Measurements from ENCODE around the gene B3GALT5. TPM values are rescaled to one million over a fixed set of nuclear protein-coding genes. Genes with fewer than 3 reads are reported as not detected.

The B3GALT5 gene
- polyA plus RNA-seq, 2 of the 4 experiments (the other 2 are of a cell fraction) = 0.39 to 0.52 TPM

GRCh38 chr21:39587376-39587775 lies 25.4 kb upstream of the B3GALT5 start:
- Histone ChIP-seq H3K9me3 (no peaks in the 10 kb centered on the region; the same call in 1 of the 3 replicates), H3K4me1 (no peaks in the 10 kb centered on the region), H3K4me3 (no peak overlapping the region), H3K4me2 (no peak overlapping the region), H3K27ac (no peak overlapping the region)
- DNase-seq (ENCODE audit: low read depth in 1 of 2, low spot score in 1 of 2) = no peak
- FAIRE-seq = no peak
- WGBS (ENCODE audit: missing lambda C conversion rate) = 46% methylated on average over 4 of the region's 4 CpGs
- POLR2A ChIA-PET = no interaction called here
- ATAC-seq = no peak
- CTCF ChIA-PET = no interaction called here
- TF ChIP-seq HOXB13 (CRISPR knock-in tag; IDR thresholded peaks at IDR 0.05; ENCODE audit: low read depth) (no peak), ATOH8 (CRISPR knock-in tag; IDR thresholded peaks at IDR 0.05; ENCODE audit: low read depth) (no peak), CEBPB (IDR thresholded peaks at IDR 0.05) (no peak), SMC3 (IDR thresholded peaks at IDR 0.05) (no peak), NR3C1 (IDR thresholded peaks at IDR 0.05) (no peak), NFE2L2 (conservative IDR thresholded peaks at IDR 0.05; ENCODE audit: low read length) (no peak), EP300 (IDR thresholded peaks at IDR 0.05) (no peak), MAZ (IDR thresholded peaks at IDR 0.05; ENCODE audit: borderline replicate concordance, low read depth, low read length) (no peak), TFCP2L1 (CRISPR knock-in tag; IDR thresholded peaks at IDR 0.05) (no peak), RAD21 (conservative IDR thresholded peaks at IDR 0.05 in 1 of 2, IDR thresholded peaks at IDR 0.05 in 1 of 2) (no peak), USF2 (IDR thresholded peaks at IDR 0.05) (no peak), CTCF (IDR thresholded peaks at IDR 0.05) (no peak), EHF (CRISPR knock-in tag; IDR thresholded peaks at IDR 0.05) (no peak), EHMT2 (IDR thresholded peaks at IDR 0.05; ENCODE audit: low read depth) (no peak), RCOR1 (IDR thresholded peaks at IDR 0.05; ENCODE audit: low read depth, low read length) (no peak), KDM5A (IDR thresholded peaks at IDR 0.05) (no peak), FOXS1 (CRISPR knock-in tag; IDR thresholded peaks at IDR 0.05) (no peak), HDAC2 (IDR thresholded peaks at IDR 0.05) (no peak)

GRCh38 chr21:39588884-39589283 lies 23.9 kb upstream of the B3GALT5 start:
- Histone ChIP-seq H3K4me3 (no peak overlapping the region), H3K27ac (no peak overlapping the region), H3K4me1 (no peaks in the 10 kb centered on the region), H3K9me3 (no peaks in the 10 kb centered on the region; the same call in 1 of the 3 replicates), H3K4me2 (no peak overlapping the region)
- CTCF ChIA-PET = no interaction called here
- DNase-seq (ENCODE audit: low read depth in 1 of 2, low spot score in 1 of 2) (no peak), ATAC-seq (no peak), FAIRE-seq (no peak)
- TF ChIP-seq ELK1 (IDR thresholded peaks at IDR 0.05; ENCODE audit: low read depth, low read length) = no peak
- TF ChIP-seq EHF (CRISPR knock-in tag; IDR thresholded peaks at IDR 0.05) = no peak
- TF ChIP-seq ATOH8 (CRISPR knock-in tag; IDR thresholded peaks at IDR 0.05; ENCODE audit: low read depth) = no peak
- no peak for TF ChIP-seq RCOR1 (IDR thresholded peaks at IDR 0.05; ENCODE audit: low read depth, low read length)
- no peak for TF ChIP-seq E2F6 (IDR thresholded peaks at IDR 0.05; ENCODE audit: borderline replicate concordance, low read depth)
- TF ChIP-seq POLR2A (IDR thresholded peaks at IDR 0.05; ENCODE audit: low read length) = no peak
- TF ChIP-seq FOSB (CRISPR knock-in tag; IDR thresholded peaks at IDR 0.05) = no peak
- TF ChIP-seq PBX3 (IDR thresholded peaks at IDR 0.05) = no peak
- TF ChIP-seq CHD4 (IDR thresholded peaks at IDR 0.05; ENCODE audit: borderline replicate concordance) = no peak
- no peak for TF ChIP-seq SMC3 (IDR thresholded peaks at IDR 0.05)
- no peak for TF ChIP-seq TFCP2L1 (CRISPR knock-in tag; IDR thresholded peaks at IDR 0.05)
- no peak for TF ChIP-seq MAX (IDR thresholded peaks at IDR 0.05)
- TF ChIP-seq NPAS2 (CRISPR knock-in tag; IDR thresholded peaks at IDR 0.05; ENCODE audit: borderline replicate concordance) = no peak
- WGBS (ENCODE audit: missing lambda C conversion rate) = 3% methylated on average over 1 of the region's 1 CpG
- POLR2A ChIA-PET = no interaction called here
